B cell (primary cell): Measurements from ENCODE around the gene TLX2. TPM values are rescaled to one million over a fixed set of nuclear protein-coding genes. Genes with fewer than 3 reads are reported as not detected.
"Not testable (repeated sequence)": the region's sequence is repeated elsewhere in the genome, so short reads cannot be mapped to it uniquely, and the experiment has no call there.

Source experiments
- ATAC-seq: fragments of 200-7000 bp; cut with Tn5 transposase; one replicate; pipeline ENCODE4 v1.10.0; 2021; ENCODE audit warnings: low read depth, mild to moderate bottlenecking, moderate number of reproducible peaks, moderate library complexity
- CTCF ChIA-PET: fragments of 350-600 bp; sonication (Branson Sonifier 250); formaldehyde crosslinking; loops from one replicate; lab custom pipeline; 2021; ENCODE audit warnings: antibody characterized with exemption, inconsistent platforms; lab: Charles Lee
- POLR2A ChIA-PET: fragments of 350-600 bp; sonication (Branson Sonifier 250); formaldehyde crosslinking; loops from one replicate; lab custom pipeline; 2021; ENCODE audit warnings: antibody characterized with exemption; lab: Charles Lee
- DNase-seq: peaks from one replicate; pipeline ENCODE4 v3.0.0; 2013
- H2AFZ ChIP-seq: 2 replicates; pipeline ENCODE4 v1.6.1; 2012; ENCODE audit warnings: mild to moderate bottlenecking, low read depth, low read length; ENCODE audit not compliant: insufficient read depth, poor library complexity, severe bottlenecking
- H3K27ac ChIP-seq, 2 donors: 1 replicate in 1 of 2; 2 replicates in 1 of 2; pipeline ENCODE4 v1.5.1; 2012 to 2013; ENCODE audit warnings: low read length in 2 of 2, mild to moderate bottlenecking in 2 of 2, moderate library complexity in 1 of 2
- H3K27me3 ChIP-seq, 4 experiments: fragments of 200-600 bp in 1 of 4; sonication (generic) in 1 of 4; replicated peaks in 1 of 4; 1 replicate in 2 of 4; 2 replicates in 2 of 4; pipeline versions ENCODE4 v1.6.1 to v1.7.0; 2013 to 2016; ENCODE audit warnings: low read length in 3 of 4, mild to moderate bottlenecking in 2 of 4, mixed read lengths in 1 of 4, moderate library complexity in 1 of 4; ENCODE audit not compliant: insufficient read depth in 4 of 4, control insufficient read depth in 3 of 4; ENCODE audit errors: control extremely low read depth in 1 of 4
- H3K36me3 ChIP-seq, 2 experiments: replicated peaks in 1 of 2; 1 replicate in 1 of 2; 2 replicates in 1 of 2; pipeline versions ENCODE4 v1.6.1 to v1.7.1; 2013; ENCODE audit warnings: low read length in 1 of 2; ENCODE audit not compliant: insufficient read depth in 2 of 2, control insufficient read depth in 1 of 2; ENCODE audit errors: control extremely low read depth in 1 of 2, extremely low read depth in 1 of 2
- H3K4me1 ChIP-seq, 2 donors: fragments of 200-600 bp in 1 of 2; sonication (generic) in 1 of 2; 1 replicate in 1 of 2; 2 replicates in 1 of 2; pipeline versions ENCODE4 v1.5.1 to v1.6.1; 2013 to 2017; ENCODE audit warnings: low read length in 2 of 2; ENCODE audit not compliant: control insufficient read depth in 2 of 2, insufficient read depth in 2 of 2
- H3K4me2 ChIP-seq: replicated peaks from 2 replicates; pipeline ENCODE3; 2012; ENCODE audit warnings: mild to moderate bottlenecking, low read depth, low read length; ENCODE audit not compliant: poor library complexity, severe bottlenecking
- H3K4me3 ChIP-seq, 5 experiments: fragments of 200-600 bp in 1 of 5; sonication (generic) in 1 of 5; 1 replicate in 3 of 5; 2 replicates in 2 of 5; pipeline versions ENCODE4 v1.5.1 to v1.7.0; 2011 to 2016; ENCODE audit warnings: low read length in 4 of 5, mild to moderate bottlenecking in 4 of 5, low read depth in 2 of 5, control low read depth in 1 of 5, moderate library complexity in 1 of 5; ENCODE audit not compliant: insufficient read depth in 1 of 5; ENCODE audit errors: control extremely low read depth in 1 of 5, extremely low read depth in 1 of 5
- H3K79me2 ChIP-seq: fragments of 200-600 bp; sonication (generic); one replicate; pipeline ENCODE4 v1.6.0; 2016; ENCODE audit warnings: low read length; ENCODE audit not compliant: control insufficient read depth, insufficient read depth
- H3K9ac ChIP-seq: fragments of 200-600 bp; sonication (generic); 2 replicates; pipeline ENCODE4 v1.6.1; 2017; ENCODE audit warnings: mild to moderate bottlenecking, low read length, moderate library complexity
- H3K9me3 ChIP-seq, 3 donors: one replicate each; pipeline versions ENCODE4 v1.6.1 to v1.7.1; 2013; ENCODE audit warnings: low read length in 2 of 3; ENCODE audit not compliant: control insufficient read depth in 2 of 3, insufficient read depth in 1 of 3; ENCODE audit errors: control extremely low read depth in 1 of 3
- H4K20me1 ChIP-seq: 2 replicates; pipeline ENCODE4 v1.6.0; 2012; ENCODE audit warnings: mild to moderate bottlenecking, low read length; ENCODE audit not compliant: insufficient read depth, control insufficient read depth, poor library complexity, severe bottlenecking
- H3K27ac Mint-ChIP-seq: one replicate; pipeline ENCODE4 v1.8.0; 2021; ENCODE audit warnings: mixed read lengths
- H3K27me3 Mint-ChIP-seq: one replicate; pipeline ENCODE4 v1.8.0; 2021; ENCODE audit warnings: mixed read lengths
- H3K4me1 Mint-ChIP-seq: one replicate; pipeline ENCODE4 v1.8.0; 2021; ENCODE audit warnings: mixed read lengths
- H3K4me3 Mint-ChIP-seq: one replicate; pipeline ENCODE4 v1.8.0; 2021; ENCODE audit warnings: mixed read lengths
- H3K9me3 Mint-ChIP-seq: one replicate; pipeline ENCODE4 v1.8.0; 2022; ENCODE audit warnings: mixed read lengths; ENCODE audit not compliant: insufficient read depth
- EZH2 ChIP-seq: IDR thresholded peaks from 2 replicates; pipeline ENCODE4 v1.6.1; 2012; ENCODE audit warnings: borderline replicate concordance, low read depth, mild to moderate bottlenecking, moderate library complexity, low read length; ENCODE audit not compliant: insufficient read depth, poor library complexity, severe bottlenecking
- WGBS: methylation state at CpG from one replicate; pipeline ENCODE4 v1.1.5; 2013; ENCODE audit warnings: missing lambda C conversion rate; ENCODE audit not compliant: insufficient coverage; 5-methylcytosine and 5-hydroxymethylcytosine counted together
- intact Hi-C: fragments of 100-400 bp; cut with micrococcal nuclease; formaldehyde crosslinking; loops from one replicate; pipeline ENCODE4 v1.10.0; 2022
- polyA plus RNA-seq: library from polyadenylated mRNA; depleted of rRNA; stranded (reverse); fragments of >200 nt; gene quantifications from 2 replicates; pipeline ENCODE4 v1.2.3, GENCODE V29; 2012
- total RNA-seq, 2 donors: library from RNA; stranded (reverse); fragments of 120-200 nt in 1 of 2; gene quantifications; 1 replicate in 1 of 2; 2 replicates in 1 of 2; pipeline versions ENCODE4 v1.2.3 to v1.2.4, GENCODE V29; 2013 to 2022
- TF ChIP-seq, protein P1 (sequence below): fragments of 200-600 bp; IDR thresholded peaks from one replicate; pipeline ENCODE4 v1.8.0; 2022; ENCODE audit warnings: antibody characterized with exemption, mild to moderate bottlenecking

Gene TLX2
- total and polyA plus RNA-seq, 2 donors (not counting 1 experiment from before 2014, with no cell fraction given): 0.06 TPM; not detected in 1

DNA sequence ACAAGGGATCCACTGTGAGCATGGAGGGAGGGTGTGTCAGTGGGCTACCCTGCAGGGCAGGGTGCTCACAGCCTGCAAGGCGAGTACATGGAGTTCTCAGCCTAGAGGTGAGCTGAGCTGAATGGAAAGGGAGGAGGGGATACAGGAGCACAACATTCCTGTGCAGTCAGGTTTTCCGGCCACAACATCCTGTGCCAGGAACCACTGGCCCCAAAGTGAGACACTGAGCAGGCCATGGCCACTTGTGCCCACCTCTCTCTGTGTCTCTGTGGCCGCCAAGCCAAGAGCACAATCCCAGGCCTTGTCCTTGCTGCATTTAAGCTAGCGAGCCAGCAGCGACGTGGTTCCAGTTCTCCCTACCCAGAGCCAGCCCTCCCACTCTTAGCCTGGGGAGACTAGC, 46.3 kb downstream of the TLX2 start:
- H3K4me3 Mint-ChIP-seq: no peak overlapping the region
- no peaks in the 10 kb centered on the region for H3K79me2 ChIP-seq
- 93% methylated on average over 6 of the region's 6 CpGs for WGBS
- no peaks in the 10 kb centered on the region for H3K9me3 Mint-ChIP-seq
- no peak overlapping the region for H3K4me2 ChIP-seq
- CTCF ChIA-PET: no interaction called here
- H3K9me3 ChIP-seq: no peaks in the 10 kb centered on the region
- H3K27ac Mint-ChIP-seq: no peak overlapping the region
- no peak overlapping the region for H3K9ac ChIP-seq
- DNase-seq (no peak), ATAC-seq (no peak)
- no peaks in the 10 kb centered on the region for H3K27me3 ChIP-seq
- peaks cover 3% of the 10 kb centered on the region for H3K4me1 Mint-ChIP-seq
- TF ChIP-seq, protein P1, sequence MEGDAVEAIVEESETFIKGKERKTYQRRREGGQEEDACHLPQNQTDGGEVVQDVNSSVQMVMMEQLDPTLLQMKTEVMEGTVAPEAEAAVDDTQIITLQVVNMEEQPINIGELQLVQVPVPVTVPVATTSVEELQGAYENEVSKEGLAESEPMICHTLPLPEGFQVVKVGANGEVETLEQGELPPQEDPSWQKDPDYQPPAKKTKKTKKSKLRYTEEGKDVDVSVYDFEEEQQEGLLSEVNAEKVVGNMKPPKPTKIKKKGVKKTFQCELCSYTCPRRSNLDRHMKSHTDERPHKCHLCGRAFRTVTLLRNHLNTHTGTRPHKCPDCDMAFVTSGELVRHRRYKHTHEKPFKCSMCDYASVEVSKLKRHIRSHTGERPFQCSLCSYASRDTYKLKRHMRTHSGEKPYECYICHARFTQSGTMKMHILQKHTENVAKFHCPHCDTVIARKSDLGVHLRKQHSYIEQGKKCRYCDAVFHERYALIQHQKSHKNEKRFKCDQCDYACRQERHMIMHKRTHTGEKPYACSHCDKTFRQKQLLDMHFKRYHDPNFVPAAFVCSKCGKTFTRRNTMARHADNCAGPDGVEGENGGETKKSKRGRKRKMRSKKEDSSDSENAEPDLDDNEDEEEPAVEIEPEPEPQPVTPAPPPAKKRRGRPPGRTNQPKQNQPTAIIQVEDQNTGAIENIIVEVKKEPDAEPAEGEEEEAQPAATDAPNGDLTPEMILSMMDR: no peak
- TF ChIP-seq EZH2: no peak
- POLR2A ChIA-PET: interaction anchor here (0.7 kb wide), 1 partner anchor 663 kb away, joined by 3 read pairs; no protein-coding TSS in a partner anchor
- peaks cover under 1 to 6% of the 10 kb centered on the region in 2 donors for H3K4me1 ChIP-seq
- H4K20me1 ChIP-seq: peaks cover 9% of the 10 kb centered on the region
- no peak overlapping the region for H3K27ac ChIP-seq
- no peak overlapping the region for H2AFZ ChIP-seq
- H3K36me3 ChIP-seq: peaks cover 0 to 15% of the 10 kb centered on the region in 2 experiments
- intact Hi-C loops: no loop called here
- no peak overlapping the region for H3K4me3 ChIP-seq
- no peaks in the 10 kb centered on the region for H3K27me3 Mint-ChIP-seq

DNA sequence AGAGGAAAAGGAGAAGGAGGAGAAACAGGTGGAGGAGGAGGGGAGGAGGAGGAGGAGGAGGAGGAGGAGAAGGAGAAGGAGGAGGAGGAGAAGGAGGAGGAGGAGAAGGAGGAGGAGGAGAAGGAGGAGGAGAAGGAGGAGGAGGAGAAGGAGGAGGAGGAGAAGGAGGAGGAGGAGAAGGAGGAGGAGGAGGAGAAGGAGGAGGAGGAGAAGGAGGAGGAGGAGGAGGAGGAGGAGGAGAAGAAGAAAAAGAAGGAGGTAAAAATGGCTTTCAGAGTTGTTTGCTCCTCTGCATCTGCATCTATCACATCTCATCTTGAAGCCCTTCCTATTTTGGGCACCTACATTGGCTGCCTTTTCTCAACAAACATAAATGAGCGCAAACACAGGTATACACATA, 46.8 kb downstream of the TLX2 start:
- H3K4me1 ChIP-seq, H3K27me3 ChIP-seq, H3K9me3 ChIP-seq, H3K79me2 ChIP-seq, H3K4me3 Mint-ChIP-seq, H3K27me3 Mint-ChIP-seq, H2AFZ ChIP-seq, POLR2A ChIA-PET, H3K27ac Mint-ChIP-seq, H3K9me3 Mint-ChIP-seq, H3K27ac ChIP-seq, H3K4me3 ChIP-seq, H3K4me2 ChIP-seq, H4K20me1 ChIP-seq, CTCF ChIA-PET, intact Hi-C loops, H3K9ac ChIP-seq, H3K4me1 Mint-ChIP-seq, ATAC-seq, DNase-seq: not testable (repeated sequence)
- 100% methylated on average over 1 of the region's 1 CpG for whole genome bisulfite sequencing
- peaks cover 0 to 15% of the 10 kb centered on the region in 2 experiments for H3K36me3 ChIP-seq
